ENCODE results near the gene MYO7A.

The MYO7A gene

GRCh38 chr11:77217156-77217555, 89.1 kb downstream of the MYO7A start:
- peak; percentile 23 to 40 for DNase-seq

GRCh38 chr11:77223797-77224196, 95.8 kb downstream of the MYO7A start:
- no peak for DNase-seq

- DNase-seq = no peak
These were observed 103.0 kb downstream of the MYO7A start for GRCh38 chr11:77230878-77231605.

- DNase-seq = no peak
These were observed 103.8 kb downstream of the MYO7A start for GRCh38 chr11:77231800-77232199.

- DNase-seq = no peak
These were observed 104.2 kb downstream of the MYO7A start for GRCh38 chr11:77232242-77232641.

- no peak for DNase-seq
These were observed 105.0 kb downstream of the MYO7A start for GRCh38 chr11:77233011-77233410.

- DNase-seq = no peak
These were observed 108.9 kb downstream of the MYO7A start for GRCh38 chr11:77236901-77237300.

- no peak for DNase-seq
These were observed 116.4 kb downstream of the MYO7A start for GRCh38 chr11:77244277-77245027.

- no peak for DNase-seq
These were observed 121.4 kb downstream of the MYO7A start for GRCh38 chr11:77249427-77249826.

GRCh38 chr11:77250881-77251640, 123.0 kb downstream of the MYO7A start:
- DNase-seq = no peak

- no peak for DNase-seq
These were observed 124.7 kb downstream of the MYO7A start for GRCh38 chr11:77252555-77253270.

GRCh38 chr11:77253690-77254089, 125.6 kb downstream of the MYO7A start:
- DNase-seq = no peak

GRCh38 chr11:77259641-77260040, 131.6 kb downstream of the MYO7A start:
- DNase-seq = no peak

- no peak for DNase-seq
These were observed 134.8 kb downstream of the MYO7A start for GRCh38 chr11:77262803-77263202.
